Esophagus muscularis mucosa (tissue), 4 donors: ENCODE measurements around the gene TNS1. TPM values are rescaled to one million over a fixed set of nuclear protein-coding genes. Genes with fewer than 3 reads are reported as not detected.
A peak's percentile ranks its signal among the peaks of the same experiment; 100 is the strongest.

ENCODE experiments used
- DNase-seq: peaks from one replicate; pipeline ENCODE4 v3.0.0-alpha.2; 2017; ENCODE audit errors: extremely low spot score
- H3K27ac ChIP-seq, 4 donors: fragments of 200-600 bp; sonication (generic); replicated peaks in 1 of 4; 1 replicate in 3 of 4; 2 replicates in 1 of 4; pipeline ENCODE4 v1.5.1; 2016 to 2019; ENCODE audit warnings: mild to moderate bottlenecking in 1 of 4
- H3K27me3 ChIP-seq, 4 donors: fragments of 200-600 bp; sonication (generic); one replicate each; pipeline versions ENCODE4 v1.5.1 to v1.6.0; 2016 to 2019
- H3K36me3 ChIP-seq, 4 donors: fragments of 200-600 bp; sonication (generic); one replicate each; pipeline ENCODE4 v1.5.1; 2016 to 2019
- H3K4me1 ChIP-seq, 4 donors: fragments of 200-600 bp; sonication (generic); one replicate each; pipeline ENCODE4 v1.5.1; 2016 to 2019
- H3K4me3 ChIP-seq, 4 donors: fragments of 200-600 bp; sonication (generic); 1 replicate in 2 of 4; 2 replicates in 2 of 4; pipeline ENCODE4 v1.5.1; 2016 to 2019; ENCODE audit warnings: mild to moderate bottlenecking in 4 of 4, moderate library complexity in 1 of 4
- H3K9me3 ChIP-seq, 4 donors: fragments of 200-600 bp; sonication (generic); 1 replicate in 3 of 4; 2 replicates in 1 of 4; pipeline ENCODE4 v1.5.1; 2016 to 2019
- EP300 ChIP-seq: sonication (generic); formaldehyde crosslinking; IDR thresholded peaks from one replicate; pipeline ENCODE4 v1.6.1; 2017; ENCODE audit warnings: antibody characterized with exemption
- POLR2A ChIP-seq: fragments of 450-650 bp; IDR thresholded peaks from one replicate; pipeline ENCODE4 v1.6.1; 2017; ENCODE audit warnings: antibody characterized with exemption, moderate library complexity, mild to moderate bottlenecking, low read depth
- POLR2AphosphoS5 ChIP-seq, 2 donors: sonication (generic); formaldehyde crosslinking; IDR thresholded peaks; one replicate each; pipeline ENCODE4 v1.6.1; 2017; ENCODE audit warnings: antibody characterized with exemption in 2 of 2
- WGBS: methylation state at CpG from one replicate; pipeline ENCODE4 v1.1.5; 2018; 5-methylcytosine and 5-hydroxymethylcytosine counted together
- intact Hi-C: fragments of 100-400 bp; cut with DNase I; formaldehyde crosslinking; loops from one replicate; pipeline ENCODE4 v1.15.1; 2023
- total RNA-seq, 4 donors: library from RNA; depleted of rRNA; stranded (reverse); fragments of >200 nt; gene quantifications; one replicate each; pipeline versions ENCODE4 v1.1.0 to v1.2.1, GENCODE V29; 2016
- TF ChIP-seq, protein P1 (sequence below), 3 experiments: fragments of 200-600 bp in 2 of 3; fragments of 450-650 bp in 1 of 3; sonication (generic) in 2 of 3; IDR thresholded peaks; one replicate each; pipeline ENCODE4 v1.5.1; 2017 to 2019; ENCODE audit warnings: antibody characterized with exemption in 3 of 3, mild to moderate bottlenecking in 2 of 3, moderate library complexity in 1 of 3

Gene TNS1
- total RNA-seq, 4 donors from 2014 or later = 1,001 to 2,170 (median 1,411) TPM

DNA sequence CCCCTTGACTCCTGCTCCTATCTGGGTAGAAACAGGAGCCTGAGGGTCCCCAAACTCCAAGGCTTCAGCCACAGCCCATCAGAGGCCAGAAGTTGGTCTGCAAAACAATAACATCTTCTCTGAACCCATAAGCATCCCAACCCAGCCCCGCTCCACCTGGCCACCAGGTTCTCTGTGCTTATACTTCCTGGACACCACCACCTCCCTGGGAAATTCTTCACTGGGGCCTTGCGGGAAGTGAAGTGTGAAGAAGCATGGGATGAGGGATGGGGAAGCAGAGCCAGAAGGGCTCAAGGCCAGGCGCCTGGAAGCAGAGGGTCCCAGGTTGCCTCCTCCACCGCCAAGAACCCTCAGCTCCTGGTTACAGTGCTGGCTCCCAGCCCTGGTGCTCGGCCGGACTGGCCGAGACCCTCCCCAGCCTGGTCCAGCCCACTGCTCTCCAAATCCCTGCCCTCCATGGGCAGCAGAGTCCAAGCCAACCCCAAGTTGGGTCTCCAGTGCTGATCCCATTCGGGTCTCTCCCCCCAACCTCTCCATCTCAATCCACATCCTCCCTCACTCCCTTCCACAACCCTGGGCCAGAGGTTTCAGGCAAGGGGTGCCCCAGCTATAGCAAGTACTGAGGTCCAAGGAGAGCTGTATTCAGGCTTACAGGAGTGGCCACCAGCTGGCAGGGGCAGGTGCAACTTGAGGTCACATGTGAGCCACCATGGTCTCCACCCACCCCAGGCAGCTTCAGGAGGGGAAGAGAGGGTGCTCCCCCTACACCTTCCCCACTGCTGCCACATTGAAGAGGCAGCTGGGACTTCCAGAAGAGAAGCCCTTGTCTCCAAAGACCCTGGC is 60.7 kb downstream of the TNS1 start:
- WGBS = 45% methylated on average over 6 of the region's 8 CpGs
- H3K9me3 ChIP-seq = no peaks in the 10 kb centered on the region
- H3K4me3 ChIP-seq = peak overlapping the region; percentile 61 to 89 (median 76)
- H3K4me1 ChIP-seq = peaks cover 54 to 97% (median 89%) of the 10 kb centered on the region in 4 donors
- TF ChIP-seq POLR2AphosphoS5 (IDR thresholded peaks at IDR 0.05) (peak in 1 of 2 donors; percentile 58), EP300 (no peak), POLR2A (no peak)
- TF ChIP-seq, protein P1, sequence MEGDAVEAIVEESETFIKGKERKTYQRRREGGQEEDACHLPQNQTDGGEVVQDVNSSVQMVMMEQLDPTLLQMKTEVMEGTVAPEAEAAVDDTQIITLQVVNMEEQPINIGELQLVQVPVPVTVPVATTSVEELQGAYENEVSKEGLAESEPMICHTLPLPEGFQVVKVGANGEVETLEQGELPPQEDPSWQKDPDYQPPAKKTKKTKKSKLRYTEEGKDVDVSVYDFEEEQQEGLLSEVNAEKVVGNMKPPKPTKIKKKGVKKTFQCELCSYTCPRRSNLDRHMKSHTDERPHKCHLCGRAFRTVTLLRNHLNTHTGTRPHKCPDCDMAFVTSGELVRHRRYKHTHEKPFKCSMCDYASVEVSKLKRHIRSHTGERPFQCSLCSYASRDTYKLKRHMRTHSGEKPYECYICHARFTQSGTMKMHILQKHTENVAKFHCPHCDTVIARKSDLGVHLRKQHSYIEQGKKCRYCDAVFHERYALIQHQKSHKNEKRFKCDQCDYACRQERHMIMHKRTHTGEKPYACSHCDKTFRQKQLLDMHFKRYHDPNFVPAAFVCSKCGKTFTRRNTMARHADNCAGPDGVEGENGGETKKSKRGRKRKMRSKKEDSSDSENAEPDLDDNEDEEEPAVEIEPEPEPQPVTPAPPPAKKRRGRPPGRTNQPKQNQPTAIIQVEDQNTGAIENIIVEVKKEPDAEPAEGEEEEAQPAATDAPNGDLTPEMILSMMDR (IDR thresholded peaks at IDR 0.05) = no peak
- H3K27me3 ChIP-seq = no peaks in the 10 kb centered on the region
- no peak for DNase-seq
- H3K27ac ChIP-seq = peak overlapping the region; percentile 89 to 98 (median 97)
- no peaks in the 10 kb centered on the region for H3K36me3 ChIP-seq
- intact Hi-C loops = no loop called here

- no peaks in the 10 kb centered on the region for H3K9me3 ChIP-seq
- peak overlapping the region; percentile 61 to 89 (median 76) for H3K4me3 ChIP-seq
- no peaks in the 10 kb centered on the region for H3K27me3 ChIP-seq
- peaks cover 62 to 98% (median 89%) of the 10 kb centered on the region in 4 donors for H3K4me1 ChIP-seq
- H3K27ac ChIP-seq = peak overlapping the region; percentile 89 to 98 (median 97)
- no peak for DNase-seq
- TF ChIP-seq EP300 (no peak), POLR2A (no peak), POLR2AphosphoS5 (IDR thresholded peaks at IDR 0.05) (no peak)
- TF ChIP-seq, protein P1 (IDR thresholded peaks at IDR 0.05) = no peak
- intact Hi-C loops = no loop called here
- H3K36me3 ChIP-seq = no peaks in the 10 kb centered on the region
- 27% methylated on average over 11 of the region's 11 CpGs for WGBS
Measured at GRCh38 chr2:217941339-217941738, 61.5 kb downstream of the TNS1 start.

- WGBS = 66% methylated on average over 13 of the region's 13 CpGs
- intact Hi-C loops = no loop called here
- H3K36me3 ChIP-seq = peaks cover 0 to under 1% (median 0%) of the 10 kb centered on the region in 4 donors
- DNase-seq = no peak
- H3K4me1 ChIP-seq = peaks cover 70 to 98% (median 89%) of the 10 kb centered on the region in 4 donors
- H3K27me3 ChIP-seq = no peaks in the 10 kb centered on the region
- peak overlapping the region; percentile 89 to 98 (median 97) for H3K27ac ChIP-seq
- TF ChIP-seq EP300 (no peak), POLR2AphosphoS5 (IDR thresholded peaks at IDR 0.05) (no peak), POLR2A (no peak)
- TF ChIP-seq, protein P1 (IDR thresholded peaks at IDR 0.05) = no peak
- H3K4me3 ChIP-seq = peak overlapping the region; percentile 61 to 89 (median 76)
- no peaks in the 10 kb centered on the region for H3K9me3 ChIP-seq
Measured at GRCh38 chr2:217940261-217941220, 62.3 kb downstream of the TNS1 start.

- Histone ChIP-seq H3K27me3 (no peaks in the 10 kb centered on the region), H3K4me1 (peaks cover 74 to 98% (median 89%) of the 10 kb centered on the region in 4 donors), H3K27ac (peak overlapping the region; percentile 89 to 98 (median 97)), H3K9me3 (no peaks in the 10 kb centered on the region), H3K4me3 (peak overlapping the region; percentile 61 to 89 (median 76)), H3K36me3 (peaks cover 0 to 7% (median 0%) of the 10 kb centered on the region in 4 donors)
- DNase-seq = no peak
- peak in 1 of 2 donors; percentile 83 for TF ChIP-seq POLR2AphosphoS5 (IDR thresholded peaks at IDR 0.05)
- TF ChIP-seq POLR2A = no peak
- intact Hi-C loops = no loop called here
- WGBS = 46% methylated on average over 5 of the region's 7 CpGs
Measured at GRCh38 chr2:217939629-217940245, 63.1 kb downstream of the TNS1 start.
